HEK293 (cell line): ENCODE measurements around the gene BCR.

ENCODE experiments used
- CTCF ChIA-PET: fragments of 350-600 bp; formaldehyde crosslinking; extraction: SDS; loops from one replicate; lab custom pipeline; 2021; ENCODE audit warnings: antibody characterized with exemption; lab: Yijun Ruan, JAX
- POLR2A ChIA-PET: fragments of 300-600 bp; formaldehyde crosslinking; extraction: SDS; loops from one replicate; lab custom pipeline; 2020; ENCODE audit warnings: antibody characterized with exemption, inconsistent platforms; lab: Yijun Ruan, JAX
- H3K27ac ChIP-seq: fragments of 200-500 bp; sonication (Bioruptor generic); 2 replicates; pipeline ENCODE4 v1.5.1; 2014; ENCODE audit warnings: low read depth, low read length, control low read depth, inconsistent platforms; ENCODE audit errors: extremely low read depth
- H3K36me3 ChIP-seq, 2 experiments: fragments of 200-500 bp in 1 of 2; sonication (Bioruptor generic) in 1 of 2; 1 replicate in 1 of 2; 2 replicates in 1 of 2; pipeline ENCODE4 v1.5.1; 2014 to 2017; ENCODE audit warnings: inconsistent platforms in 2 of 2, low read length in 2 of 2; ENCODE audit not compliant: control insufficient read depth in 2 of 2, insufficient read depth in 1 of 2
- H3K4me1 ChIP-seq: fragments of 200-500 bp; sonication (Bioruptor generic); 2 replicates; pipeline ENCODE4 v1.5.1; 2014; ENCODE audit warnings: mild to moderate bottlenecking, low read length, inconsistent platforms; ENCODE audit not compliant: control insufficient read depth, insufficient read depth
- H3K4me3 ChIP-seq: 2 replicates; pipeline ENCODE4 v1.5.1; 2011; ENCODE audit warnings: low read depth, mild to moderate bottlenecking, control low read depth, low read length, moderate library complexity
- H3K9me3 ChIP-seq: fragments of 200-500 bp; sonication (Bioruptor generic); 2 replicates; pipeline ENCODE4 v1.5.1; 2014; ENCODE audit warnings: low read depth, low read length, inconsistent platforms; ENCODE audit not compliant: control insufficient read depth, insufficient read depth
- GLIS2 ChIP-seq: fragments of 450-650 bp; formaldehyde crosslinking; IDR thresholded peaks from 2 replicates; pipeline ENCODE4 v1.5.1; 2016; ENCODE audit warnings: missing biosample characterization, missing genetic modification characterization
- RBAK ChIP-seq: fragments of 450-650 bp; formaldehyde crosslinking; IDR thresholded peaks from 2 replicates; pipeline ENCODE4 v1.5.1; 2016; ENCODE audit warnings: missing biosample characterization, missing genetic modification characterization
- SETDB1 ChIP-seq: IDR thresholded peaks from one replicate; pipeline ENCODE4 v1.6.1; 2017; ENCODE audit warnings: mild to moderate bottlenecking, low read length, moderate library complexity, mixed read lengths; ENCODE audit not compliant: insufficient read length
- TRIM28 ChIP-seq: IDR thresholded peaks from 2 replicates; pipeline ENCODE4 v1.6.1; 2011; ENCODE audit warnings: low read length, control low read depth, borderline replicate concordance
- ZBTB21 ChIP-seq: fragments of 450-650 bp; formaldehyde crosslinking; IDR thresholded peaks from 2 replicates; pipeline ENCODE4 v1.5.1; 2017; ENCODE audit warnings: missing biosample characterization, missing genetic modification characterization
- ZFP3 ChIP-seq: fragments of 450-650 bp; formaldehyde crosslinking; IDR thresholded peaks from 2 replicates; pipeline ENCODE4 v1.5.1; 2016; ENCODE audit warnings: low read depth, missing biosample characterization, missing genetic modification characterization
- ZIC2 ChIP-seq: fragments of 450-650 bp; formaldehyde crosslinking; IDR thresholded peaks from 2 replicates; pipeline ENCODE4 v1.5.1; 2016; ENCODE audit warnings: missing biosample characterization, missing genetic modification characterization
- ZNF121 ChIP-seq: fragments of 450-650 bp; formaldehyde crosslinking; IDR thresholded peaks from 2 replicates; pipeline ENCODE4 v1.5.1; 2016; ENCODE audit warnings: missing biosample characterization, missing genetic modification characterization
- ZNF184 ChIP-seq: fragments of 450-650 bp; IDR thresholded peaks from 2 replicates; pipeline ENCODE4 v1.5.1; 2018; ENCODE audit warnings: missing biosample characterization, mild to moderate bottlenecking, missing genetic modification characterization
- ZNF202 ChIP-seq: fragments of 450-650 bp; formaldehyde crosslinking; IDR thresholded peaks from 2 replicates; pipeline ENCODE4 v1.5.1; 2016; ENCODE audit warnings: missing biosample characterization, missing genetic modification characterization, borderline replicate concordance
- ZNF488 ChIP-seq: fragments of 450-650 bp; formaldehyde crosslinking; IDR thresholded peaks from 2 replicates; pipeline ENCODE4 v1.5.1; 2016; ENCODE audit warnings: missing biosample characterization, missing genetic modification characterization
- ZNF791 ChIP-seq: fragments of 450-650 bp; formaldehyde crosslinking; IDR thresholded peaks from 2 replicates; pipeline ENCODE4 v1.5.1; 2016; ENCODE audit warnings: missing biosample characterization, missing genetic modification characterization
- ZSCAN16 ChIP-seq: fragments of 450-650 bp; formaldehyde crosslinking; IDR thresholded peaks from 2 replicates; pipeline ENCODE4 v1.5.1; 2016; ENCODE audit warnings: missing biosample characterization, missing genetic modification characterization
- ZSCAN30 ChIP-seq: fragments of 450-650 bp; IDR thresholded peaks from 2 replicates; pipeline ENCODE4 v1.5.1; 2018; ENCODE audit warnings: missing biosample characterization, mild to moderate bottlenecking, missing genetic modification characterization, moderate library complexity
- TF ChIP-seq, protein P1 (sequence below): fragments of 450-650 bp; formaldehyde crosslinking; IDR thresholded peaks from 2 replicates; pipeline ENCODE4 v1.5.1; 2016; ENCODE audit warnings: missing biosample characterization, missing genetic modification characterization

BCR gene

GRCh38 chr22:23228503-23228902 is 48.2 kb downstream of the BCR start:
- ChIA-PET POLR2A (interaction anchor here (0.5 kb wide), 1 partner anchor 502 kb away, joined by 6 read pairs; no protein-coding TSS in a partner anchor), CTCF (interaction anchor here (0.6 to 1.3 kb wide), 3 partner anchors 10 to 70 kb away, joined by 3 read pairs; no protein-coding TSS in a partner anchor)
- peaks cover 0 to 4% of the 10 kb centered on the region in 2 experiments; a peak in 1 of 3 replicates for H3K36me3 ChIP-seq
- TF ChIP-seq SETDB1: peak; percentile 93
- TF ChIP-seq ZBTB21 (tag by site-specific recombination): no peak
- TF ChIP-seq ZNF791 (tag by site-specific recombination): peak; percentile 84
- TF ChIP-seq ZNF202: no peak
- H3K9me3 ChIP-seq: no peaks in the 10 kb centered on the region
- H3K27ac ChIP-seq: no peak overlapping the region
- H3K4me1 ChIP-seq: no peaks in the 10 kb centered on the region
- no peak overlapping the region for H3K4me3 ChIP-seq

DNA sequence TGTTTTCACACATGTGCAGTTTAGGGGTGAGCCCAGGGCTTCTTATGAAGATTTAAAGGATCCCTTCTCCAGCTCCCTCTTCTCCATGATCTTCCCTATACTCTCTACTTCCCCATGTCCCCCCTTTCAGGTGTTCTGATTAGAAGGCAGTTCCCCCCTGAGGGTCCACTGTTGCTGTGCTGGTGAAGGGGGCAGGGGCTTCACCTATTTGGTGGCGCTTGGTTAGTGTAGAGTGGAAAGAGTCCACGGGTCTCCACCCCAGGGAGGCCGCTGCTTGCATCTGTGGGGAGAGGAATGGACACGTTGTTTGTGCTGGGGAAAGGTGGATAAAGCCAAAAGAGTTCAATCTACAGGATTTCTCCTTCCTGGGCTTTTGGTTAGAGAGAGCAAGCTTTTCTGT is 49.3 kb downstream of the BCR start:
- peaks cover 0 to 4% of the 10 kb centered on the region in 2 experiments; a peak in 1 of 3 replicates for H3K36me3 ChIP-seq
- H3K4me1 ChIP-seq: no peaks in the 10 kb centered on the region
- H3K4me3 ChIP-seq: no peak overlapping the region
- no peak for TF ChIP-seq ZNF488
- TF ChIP-seq GLIS2 (tag by site-specific recombination): no peak
- no peak for TF ChIP-seq ZNF184 (tag by site-specific recombination)
- no peak for TF ChIP-seq ZFP3
- no peak for TF ChIP-seq ZSCAN30
- TF ChIP-seq, protein P1, sequence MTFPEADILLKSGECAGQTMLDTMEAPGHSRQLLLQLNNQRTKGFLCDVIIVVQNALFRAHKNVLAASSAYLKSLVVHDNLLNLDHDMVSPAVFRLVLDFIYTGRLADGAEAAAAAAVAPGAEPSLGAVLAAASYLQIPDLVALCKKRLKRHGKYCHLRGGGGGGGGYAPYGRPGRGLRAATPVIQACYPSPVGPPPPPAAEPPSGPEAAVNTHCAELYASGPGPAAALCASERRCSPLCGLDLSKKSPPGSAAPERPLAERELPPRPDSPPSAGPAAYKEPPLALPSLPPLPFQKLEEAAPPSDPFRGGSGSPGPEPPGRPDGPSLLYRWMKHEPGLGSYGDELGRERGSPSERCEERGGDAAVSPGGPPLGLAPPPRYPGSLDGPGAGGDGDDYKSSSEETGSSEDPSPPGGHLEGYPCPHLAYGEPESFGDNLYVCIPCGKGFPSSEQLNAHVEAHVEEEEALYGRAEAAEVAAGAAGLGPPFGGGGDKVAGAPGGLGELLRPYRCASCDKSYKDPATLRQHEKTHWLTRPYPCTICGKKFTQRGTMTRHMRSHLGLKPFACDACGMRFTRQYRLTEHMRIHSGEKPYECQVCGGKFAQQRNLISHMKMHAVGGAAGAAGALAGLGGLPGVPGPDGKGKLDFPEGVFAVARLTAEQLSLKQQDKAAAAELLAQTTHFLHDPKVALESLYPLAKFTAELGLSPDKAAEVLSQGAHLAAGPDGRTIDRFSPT (tag by site-specific recombination): no peak
- H3K9me3 ChIP-seq: no peaks in the 10 kb centered on the region
- ChIA-PET CTCF (interaction anchor here (0.6 to 1.3 kb wide), 2 partner anchors 11 to 64 kb away, joined by 3 read pairs; no protein-coding TSS in a partner anchor), POLR2A (no interaction called here)
- H3K27ac ChIP-seq: no peak overlapping the region

DNA sequence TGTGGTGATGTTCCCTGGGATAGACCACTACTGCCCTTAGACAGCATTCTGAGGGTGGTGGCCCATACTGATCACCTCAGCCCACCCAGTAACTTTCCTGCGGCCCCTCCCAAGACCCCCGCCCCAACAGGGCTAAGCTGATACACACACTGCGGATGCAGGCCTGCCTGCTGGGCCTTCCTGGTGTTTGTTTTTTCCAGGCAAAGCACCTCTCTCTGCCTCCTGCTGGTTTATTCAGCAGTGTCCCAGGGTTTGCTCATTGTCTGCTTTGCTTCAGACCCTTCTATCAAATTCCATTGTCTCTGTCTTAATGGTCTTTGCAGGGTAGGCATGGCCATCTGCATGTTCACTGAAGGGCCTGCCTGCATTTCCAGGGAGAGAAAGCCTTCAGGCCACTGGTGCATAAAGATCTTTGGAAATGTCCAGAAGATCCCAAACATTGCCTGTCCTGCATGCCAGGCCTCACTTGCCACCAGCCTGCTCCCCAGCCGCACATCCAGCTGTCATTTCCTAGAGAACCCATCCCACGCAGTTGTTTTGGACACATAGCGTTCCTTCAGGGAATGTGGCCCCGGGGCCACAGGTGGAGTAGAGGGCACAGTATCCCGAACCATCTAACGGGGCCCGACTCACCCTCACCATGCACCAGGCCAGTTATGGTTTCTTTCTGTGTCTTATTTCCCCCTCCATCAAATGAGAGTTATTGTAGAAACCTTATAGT is 50.2 kb downstream of the BCR start:
- no peak overlapping the region for H3K27ac ChIP-seq

GRCh38 chr22:23231471-23232093 is 51.3 kb downstream of the BCR start:
- TF ChIP-seq RBAK (tag by site-specific recombination) (no peak), ZNF121 (tag by site-specific recombination) (0 out of 2 replicates have a peak, but pooled peaks have one; percentile 1)
- TF ChIP-seq, all 188 proteins: peak for 1
- peaks cover 0 to 4% of the 10 kb centered on the region in 2 experiments; a peak in 1 of 3 replicates for H3K36me3 ChIP-seq
- POLR2A ChIA-PET: no interaction called here
- no peak overlapping the region for H3K27ac ChIP-seq
- no peaks in the 10 kb centered on the region for H3K4me1 ChIP-seq
- CTCF ChIA-PET: interaction anchor here (0.6 to 0.8 kb wide), 5 partner anchors 50 to 1291 kb away, joined by 3 to 5 read pairs (median 3); no protein-coding TSS in a partner anchor
- H3K9me3 ChIP-seq: no peaks in the 10 kb centered on the region
- H3K4me3 ChIP-seq: no peak overlapping the region

More for the DNA sequence above, 50.2 kb downstream of the BCR start:
- TF ChIP-seq ZIC2 (tag by site-specific recombination) (peak; percentile 56), TRIM28 (no peak), ZSCAN16 (tag by site-specific recombination) (no peak)
- ChIA-PET CTCF (interaction anchor here (0.6 kb wide), 1 partner anchor 449 kb away, joined by 3 read pairs; no protein-coding TSS in a partner anchor), POLR2A (no interaction called here)
- peaks cover 0 to 4% of the 10 kb centered on the region in 2 experiments; a peak in 1 of 3 replicates for H3K36me3 ChIP-seq
- H3K9me3 ChIP-seq: no peaks in the 10 kb centered on the region
- no peaks in the 10 kb centered on the region for H3K4me1 ChIP-seq
- H3K4me3 ChIP-seq: no peak overlapping the region
